ENCODE data around the gene TMCO5A. TPM values are rescaled to one million over a fixed set of nuclear protein-coding genes. Genes with fewer than 3 reads are reported as not detected.

TMCO5A gene
- total RNA-seq, 2 donors from 2014 or later = not detected

- intact Hi-C loops (cut with DNase I) = no loop called here
- peak overlapping the region in 3 of 4 donors; percentile 38 to 64 (median 39) for H3K27ac ChIP-seq
- ATAC-seq (peak; percentile 86), DNase-seq (peak in 1 of 4 donors; percentile 15)
- TF ChIP-seq POLR2A (IDR thresholded peaks at IDR 0.05) = no peak
- TF ChIP-seq, protein P1, sequence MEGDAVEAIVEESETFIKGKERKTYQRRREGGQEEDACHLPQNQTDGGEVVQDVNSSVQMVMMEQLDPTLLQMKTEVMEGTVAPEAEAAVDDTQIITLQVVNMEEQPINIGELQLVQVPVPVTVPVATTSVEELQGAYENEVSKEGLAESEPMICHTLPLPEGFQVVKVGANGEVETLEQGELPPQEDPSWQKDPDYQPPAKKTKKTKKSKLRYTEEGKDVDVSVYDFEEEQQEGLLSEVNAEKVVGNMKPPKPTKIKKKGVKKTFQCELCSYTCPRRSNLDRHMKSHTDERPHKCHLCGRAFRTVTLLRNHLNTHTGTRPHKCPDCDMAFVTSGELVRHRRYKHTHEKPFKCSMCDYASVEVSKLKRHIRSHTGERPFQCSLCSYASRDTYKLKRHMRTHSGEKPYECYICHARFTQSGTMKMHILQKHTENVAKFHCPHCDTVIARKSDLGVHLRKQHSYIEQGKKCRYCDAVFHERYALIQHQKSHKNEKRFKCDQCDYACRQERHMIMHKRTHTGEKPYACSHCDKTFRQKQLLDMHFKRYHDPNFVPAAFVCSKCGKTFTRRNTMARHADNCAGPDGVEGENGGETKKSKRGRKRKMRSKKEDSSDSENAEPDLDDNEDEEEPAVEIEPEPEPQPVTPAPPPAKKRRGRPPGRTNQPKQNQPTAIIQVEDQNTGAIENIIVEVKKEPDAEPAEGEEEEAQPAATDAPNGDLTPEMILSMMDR (IDR thresholded peaks at IDR 0.05) = no peak
- WGBS, 2 donors = 13 to 14% methylated on average over 1 of the region's 1 CpG
- H3K4me3 ChIP-seq = no peak overlapping the region
- no peaks in the 10 kb centered on the region for H3K36me3 ChIP-seq (replicated peaks in 1 of 2; ENCODE audit: insufficient read depth in 1 of 2, low read depth in 2 of 2)
- H3K27me3 ChIP-seq = no peaks in the 10 kb centered on the region
- H3K4me1 ChIP-seq = peaks cover 4% of the 10 kb centered on the region
- H3K9me3 ChIP-seq = no peaks in the 10 kb centered on the region
Measured at GRCh38 chr15:37967788-37968187, 33.3 kb downstream of the TMCO5A start.

- no peaks in the 10 kb centered on the region for H3K27me3 ChIP-seq
- ATAC-seq (no peak), DNase-seq (no peak)
- no peaks in the 10 kb centered on the region for H3K36me3 ChIP-seq (replicated peaks in 1 of 2; ENCODE audit: insufficient read depth in 1 of 2, low read depth in 2 of 2)
- TF ChIP-seq, protein P1 (IDR thresholded peaks at IDR 0.05) = no peak
- no peak for TF ChIP-seq POLR2A (IDR thresholded peaks at IDR 0.05)
- H3K4me1 ChIP-seq = no peaks in the 10 kb centered on the region
- 80 to 82% methylated on average over 2 of the region's 2 CpGs for WGBS, 2 donors
- H3K4me3 ChIP-seq = no peak overlapping the region
- H3K27ac ChIP-seq = no peak overlapping the region
- H3K9me3 ChIP-seq = no peaks in the 10 kb centered on the region
- intact Hi-C loops (cut with DNase I) = no loop called here
Measured at GRCh38 chr15:37973856-37974255, 39.4 kb downstream of the TMCO5A start.

DNA sequence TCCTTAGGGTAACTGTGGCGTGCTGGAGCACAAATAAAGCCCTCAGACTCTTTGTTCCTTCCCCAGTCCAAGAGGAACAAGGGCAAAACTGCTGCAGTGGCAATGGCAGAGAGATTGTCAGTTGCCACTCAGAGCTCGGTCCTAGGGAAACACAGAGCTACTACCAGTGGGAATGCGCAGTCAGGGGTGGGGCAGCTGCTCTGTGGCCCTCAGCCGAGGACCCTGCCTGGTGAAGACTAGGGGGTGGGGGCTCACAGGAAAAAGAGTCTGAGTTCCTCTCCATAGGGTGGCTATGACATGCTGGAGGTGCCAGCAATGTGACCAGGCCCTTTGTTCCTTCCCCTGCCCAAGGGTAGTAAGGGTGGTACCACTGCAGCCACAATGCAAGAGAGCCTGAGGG is 43.8 kb downstream of the TMCO5A start:
- H3K4me3 ChIP-seq = no peak overlapping the region
- no peak overlapping the region for H3K27ac ChIP-seq
- H3K4me1 ChIP-seq = no peaks in the 10 kb centered on the region
- no peaks in the 10 kb centered on the region for H3K9me3 ChIP-seq
- DNase-seq = no peak
- no peaks in the 10 kb centered on the region for H3K36me3 ChIP-seq (replicated peaks in 1 of 2; ENCODE audit: insufficient read depth in 1 of 2, low read depth in 2 of 2)
- 86 to 88% methylated on average over 1 to 4 of the region's 4 CpGs for WGBS, 2 donors
- TF ChIP-seq, protein P1 (IDR thresholded peaks at IDR 0.05) = no peak
- no peak for TF ChIP-seq POLR2A (IDR thresholded peaks at IDR 0.05)
- intact Hi-C loops (cut with DNase I) = no loop called here
- no peaks in the 10 kb centered on the region for H3K27me3 ChIP-seq
- no peak for ATAC-seq

DNA sequence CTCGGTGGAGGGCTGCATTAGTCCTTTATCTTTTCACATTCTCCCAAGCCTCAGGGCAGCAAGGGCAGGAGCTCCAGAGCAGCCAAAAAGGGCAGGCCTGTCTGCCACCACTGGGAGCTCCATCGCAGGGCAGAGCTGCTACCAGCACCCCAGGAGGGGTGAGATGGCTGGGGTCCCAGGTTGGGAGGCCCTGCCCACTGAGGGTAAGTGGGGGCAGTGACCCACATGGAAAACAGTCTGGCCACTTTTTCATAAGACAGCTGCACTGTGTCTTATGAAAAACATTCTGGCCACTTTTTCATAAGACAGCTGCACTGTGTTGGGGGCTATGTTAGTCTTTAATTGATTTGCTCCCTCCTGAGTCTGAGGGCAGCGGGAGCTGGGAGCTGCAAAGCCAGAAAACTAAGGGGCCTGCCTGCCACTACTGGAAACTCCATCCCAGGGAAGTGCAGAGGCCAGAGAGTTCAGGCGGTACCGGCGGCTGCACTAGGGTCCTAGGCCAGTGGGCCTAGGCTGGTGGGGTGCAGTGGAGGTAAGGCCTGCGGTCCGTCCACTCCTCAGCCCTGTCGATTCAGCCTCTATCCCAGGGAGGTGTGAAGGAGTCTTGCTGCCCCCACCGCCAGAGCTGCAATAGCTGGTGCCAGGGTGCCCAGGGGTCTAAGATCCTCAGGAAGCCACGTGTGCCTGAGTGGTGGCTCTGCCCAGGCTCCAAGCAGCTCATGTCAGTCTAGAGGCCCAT is 45.4 kb downstream of the TMCO5A start:
- H3K4me3 ChIP-seq = no peak overlapping the region
- no peak overlapping the region for H3K27ac ChIP-seq
- 66 to 81% methylated on average over 7 to 11 of the region's 11 CpGs for WGBS, 2 donors
- TF ChIP-seq, protein P1 (IDR thresholded peaks at IDR 0.05) = no peak
- H3K27me3 ChIP-seq = no peaks in the 10 kb centered on the region
- no peaks in the 10 kb centered on the region for H3K36me3 ChIP-seq (replicated peaks in 1 of 2; ENCODE audit: insufficient read depth in 1 of 2, low read depth in 2 of 2)
- no peak for DNase-seq
- no peaks in the 10 kb centered on the region for H3K9me3 ChIP-seq
- ATAC-seq = no peak
- intact Hi-C loops (cut with DNase I) = no loop called here
- no peaks in the 10 kb centered on the region for H3K4me1 ChIP-seq

GRCh38 chr15:37981201-37981600 is 46.8 kb downstream of the TMCO5A start:
- 70 to 75% methylated on average over 5 of the region's 5 CpGs for WGBS, 2 donors
- no peak for ATAC-seq

More at GRCh38 chr15:37981201-37981600, 46.8 kb downstream of the TMCO5A start:
- H3K4me3 ChIP-seq = no peak overlapping the region
- TF ChIP-seq, protein P1 (IDR thresholded peaks at IDR 0.05) = no peak
- no peak for TF ChIP-seq POLR2A (IDR thresholded peaks at IDR 0.05)
- H3K27ac ChIP-seq = no peak overlapping the region
- H3K36me3 ChIP-seq (replicated peaks in 1 of 2; ENCODE audit: insufficient read depth in 1 of 2, low read depth in 2 of 2) = no peaks in the 10 kb centered on the region
- H3K9me3 ChIP-seq = no peaks in the 10 kb centered on the region
- H3K4me1 ChIP-seq = no peaks in the 10 kb centered on the region
- intact Hi-C loops (cut with DNase I) = no loop called here
- H3K27me3 ChIP-seq = no peaks in the 10 kb centered on the region
- no peak for DNase-seq
